ENCODE measurements around the gene PRR33.
"Not testable (repeated sequence)": the region's sequence is repeated elsewhere in the genome, so short reads cannot be mapped to it uniquely, and the experiment has no call there.

PRR33 gene

DNA sequence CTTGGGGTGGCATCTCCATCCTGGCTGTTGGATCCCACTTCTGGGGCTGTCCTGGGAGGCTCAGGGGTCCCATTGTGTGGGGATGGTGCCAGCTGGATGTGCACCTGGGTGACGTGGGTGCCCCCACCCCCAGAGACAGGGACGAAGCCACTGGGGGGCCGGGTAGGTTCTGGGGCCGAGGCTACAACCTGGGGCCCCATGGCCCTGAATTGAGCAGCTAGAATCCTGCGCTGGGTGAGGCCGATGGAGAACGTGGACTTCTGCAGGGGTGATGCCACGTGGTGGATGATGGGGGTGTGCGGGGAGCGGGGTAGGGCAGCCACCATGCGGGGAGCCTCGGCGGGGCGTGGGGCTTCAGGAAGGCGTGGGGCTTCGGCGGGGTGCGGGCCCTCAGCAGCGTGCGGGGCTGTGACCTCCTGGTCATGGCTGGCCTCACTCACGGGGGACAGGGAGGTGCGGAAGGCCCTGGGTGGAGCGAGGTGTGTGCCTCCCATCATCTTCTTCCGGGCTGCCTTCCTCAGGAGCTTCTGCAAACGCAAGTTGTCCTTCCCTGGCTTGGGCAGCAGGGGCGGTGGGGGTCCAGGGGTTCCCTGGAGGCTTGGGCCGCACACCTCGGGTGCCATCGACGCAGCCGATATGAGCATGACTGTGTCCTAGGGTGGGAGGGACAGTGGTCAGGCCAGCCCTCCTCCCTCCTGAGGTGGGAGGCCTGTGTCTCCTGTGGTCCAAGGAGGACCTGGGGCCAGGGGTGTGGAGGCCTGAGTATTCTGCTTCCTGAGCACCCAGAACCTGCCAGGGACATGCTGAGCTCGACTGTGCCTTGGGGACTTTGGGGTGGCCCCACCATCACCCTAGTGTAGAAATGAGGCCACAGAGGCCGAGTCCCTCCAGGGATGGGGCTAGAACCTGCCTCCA is 1.5 kb downstream of the PRR33 start:
- Histone ChIP-seq H3K9me3 (ENCODE audit: control insufficient read depth, insufficient read depth, low read length) (no peaks in the 10 kb centered on the region), H3K27me3 (ENCODE audit: control insufficient read depth, insufficient read depth, low read length) (no peaks in the 10 kb centered on the region), H3K9ac (ENCODE audit: low read depth, low read length) (no peak overlapping the region), H3K36me3 (ENCODE audit: control insufficient read depth, insufficient read depth, low read length) (no peaks in the 10 kb centered on the region), H3K4me1 (ENCODE audit: control insufficient read depth, insufficient read depth, low read length) (no peaks in the 10 kb centered on the region), H3K4me3 (ENCODE audit: low read depth, low read length) (no peak overlapping the region)

DNA sequence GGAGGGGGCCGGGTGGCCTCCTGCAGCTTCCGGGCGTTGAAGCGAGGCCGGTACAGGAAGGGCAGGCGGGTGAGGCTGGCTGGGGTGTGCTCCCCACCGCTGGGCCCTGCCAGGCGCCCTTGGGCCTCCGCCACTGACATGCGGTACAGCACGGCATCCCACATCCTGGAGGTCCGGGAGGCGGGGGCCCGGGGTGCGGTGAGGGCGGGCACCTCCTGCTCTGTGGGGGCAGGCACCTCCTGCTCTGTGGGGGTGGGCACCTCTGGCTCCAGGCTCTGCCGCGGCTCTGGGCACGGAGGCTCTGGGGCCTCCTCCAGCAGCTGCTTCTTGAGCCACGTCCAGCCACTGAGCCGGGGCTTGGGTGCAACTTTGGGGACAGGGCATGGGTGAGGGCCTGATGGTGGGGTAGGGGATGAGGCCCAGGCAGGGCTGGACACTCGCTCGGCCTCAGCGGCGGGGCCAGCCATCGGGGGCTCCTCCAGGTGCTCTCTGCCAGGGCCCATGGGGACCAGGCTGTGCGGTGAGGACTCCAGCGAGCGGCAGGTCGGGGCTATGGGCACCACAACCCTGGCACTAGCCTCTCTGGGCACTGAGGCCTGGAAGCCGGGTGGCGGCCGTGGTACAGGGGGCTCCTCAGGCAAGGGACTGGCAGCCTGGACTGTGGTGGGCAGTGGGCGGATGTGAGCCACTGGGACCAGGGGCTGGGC is 2.3 kb downstream of the PRR33 start:
- no peak overlapping the region for H3K9ac ChIP-seq (ENCODE audit: low read depth, low read length)

DNA sequence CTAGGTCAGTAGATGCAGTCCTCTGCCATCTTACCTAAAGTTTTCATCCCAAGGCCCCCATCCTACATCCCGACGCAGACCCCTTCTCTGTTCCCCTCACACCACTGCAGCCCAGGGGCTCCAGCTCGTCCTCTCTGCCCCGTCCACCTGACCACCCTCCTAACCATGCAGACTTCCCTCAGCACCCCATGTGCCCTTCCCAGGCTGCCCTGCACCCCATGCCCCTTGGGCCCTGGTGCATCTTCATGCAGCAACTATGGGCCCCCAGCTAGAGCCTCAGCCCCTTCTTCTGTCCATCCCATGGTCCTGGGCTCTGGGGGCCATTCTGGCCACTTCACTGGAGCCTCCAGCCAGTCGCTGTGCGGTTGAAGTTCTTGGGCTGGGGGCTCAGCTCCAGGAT is 2.9 kb downstream of the PRR33 start:
- H3K4me1 ChIP-seq (ENCODE audit: control insufficient read depth, insufficient read depth, low read length), result no peaks in the 10 kb centered on the region
- no peak overlapping the region for H3K9ac ChIP-seq (ENCODE audit: low read depth, low read length)
- H3K27me3 ChIP-seq (ENCODE audit: control insufficient read depth, insufficient read depth, low read length), result no peaks in the 10 kb centered on the region
- H3K9me3 ChIP-seq (ENCODE audit: control insufficient read depth, insufficient read depth, low read length), result no peaks in the 10 kb centered on the region
- H3K36me3 ChIP-seq (ENCODE audit: control insufficient read depth, insufficient read depth, low read length), result no peaks in the 10 kb centered on the region
- no peak overlapping the region for H3K4me3 ChIP-seq (ENCODE audit: low read depth, low read length)

More for the DNA sequence above, 2.3 kb downstream of the PRR33 start:
- Histone ChIP-seq H3K27me3 (ENCODE audit: control insufficient read depth, insufficient read depth, low read length) (no peaks in the 10 kb centered on the region), H3K4me1 (ENCODE audit: control insufficient read depth, insufficient read depth, low read length) (no peaks in the 10 kb centered on the region), H3K4me3 (ENCODE audit: low read depth, low read length) (no peak overlapping the region), H3K36me3 (ENCODE audit: control insufficient read depth, insufficient read depth, low read length) (no peaks in the 10 kb centered on the region), H3K9me3 (ENCODE audit: control insufficient read depth, insufficient read depth, low read length) (no peaks in the 10 kb centered on the region)

DNA sequence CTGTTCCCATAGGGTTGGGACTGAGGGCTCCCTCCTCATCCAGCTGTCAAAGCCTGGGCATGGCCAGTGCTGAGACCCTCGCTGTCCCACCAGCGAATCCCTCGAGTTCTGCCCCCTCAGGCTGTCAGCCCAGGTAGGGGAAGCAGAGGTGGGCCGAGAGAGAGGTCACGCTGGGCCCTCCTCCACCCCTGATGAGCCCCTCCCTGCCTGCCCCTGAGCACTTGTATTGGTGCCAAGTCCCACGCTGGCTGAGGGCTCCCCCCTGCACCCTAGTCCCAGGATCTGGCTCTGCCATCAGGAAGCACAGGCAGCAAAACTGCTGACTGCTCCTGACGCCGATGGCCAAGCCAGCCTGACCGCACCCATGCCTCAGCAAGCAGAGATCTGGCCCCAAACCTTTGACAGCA is 3.3 kb downstream of the PRR33 start:
- no peak overlapping the region for H3K9ac ChIP-seq (ENCODE audit: low read depth, low read length)
- H3K27me3 ChIP-seq (ENCODE audit: control insufficient read depth, insufficient read depth, low read length), result no peaks in the 10 kb centered on the region
- H3K9me3 ChIP-seq (ENCODE audit: control insufficient read depth, insufficient read depth, low read length), result no peaks in the 10 kb centered on the region
- no peaks in the 10 kb centered on the region for H3K4me1 ChIP-seq (ENCODE audit: control insufficient read depth, insufficient read depth, low read length)
- no peak overlapping the region for H3K4me3 ChIP-seq (ENCODE audit: low read depth, low read length)
- no peaks in the 10 kb centered on the region for H3K36me3 ChIP-seq (ENCODE audit: control insufficient read depth, insufficient read depth, low read length)

DNA sequence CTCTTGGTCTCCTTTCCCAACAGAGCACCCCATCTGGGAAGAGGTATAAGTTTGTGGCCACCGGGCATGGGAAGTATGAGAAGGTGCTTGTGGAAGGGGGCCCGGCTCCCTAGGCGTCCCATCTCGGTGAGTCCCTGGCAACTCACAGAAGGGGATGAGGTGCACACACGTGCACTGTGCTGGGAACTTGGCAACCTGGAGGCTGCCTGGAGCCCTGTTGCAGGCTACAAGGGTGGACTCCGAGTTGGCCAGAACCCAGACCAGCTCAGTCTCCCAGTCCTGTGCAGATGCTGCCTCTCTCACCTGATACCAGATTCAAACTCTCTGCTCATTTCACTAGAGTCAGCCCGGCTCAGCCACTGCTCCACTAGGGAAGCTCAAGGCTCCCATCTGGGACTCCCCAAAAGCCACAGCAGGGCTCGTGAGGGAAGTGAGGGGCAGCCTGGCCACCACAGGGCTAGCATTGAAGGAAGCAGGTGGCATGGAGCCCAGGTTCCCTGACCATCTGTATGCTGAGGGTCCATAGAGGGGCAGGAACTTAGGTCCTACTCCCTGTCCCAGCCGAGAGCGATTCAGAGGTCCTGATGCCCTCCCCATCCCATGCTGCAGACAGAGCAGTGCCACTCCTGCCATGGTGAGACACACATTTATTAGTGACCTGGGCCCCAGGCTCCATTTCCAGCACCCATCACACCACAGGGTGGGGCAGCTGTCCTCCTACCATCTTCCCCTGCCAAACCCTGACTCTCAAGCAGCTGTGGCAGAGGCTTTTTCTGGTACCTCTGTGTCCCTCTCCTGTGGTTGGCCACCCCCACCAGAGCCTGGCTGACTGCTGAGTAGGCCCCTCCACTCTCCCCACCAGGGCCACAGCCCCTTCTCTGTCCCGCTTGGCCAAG is 4.0 kb downstream of the PRR33 start:
- Histone ChIP-seq H3K4me1 (ENCODE audit: control insufficient read depth, insufficient read depth, low read length) (no peaks in the 10 kb centered on the region), H3K9ac (ENCODE audit: low read depth, low read length) (no peak overlapping the region), H3K36me3 (ENCODE audit: control insufficient read depth, insufficient read depth, low read length) (no peaks in the 10 kb centered on the region), H3K9me3 (ENCODE audit: control insufficient read depth, insufficient read depth, low read length) (no peaks in the 10 kb centered on the region), H3K27me3 (ENCODE audit: control insufficient read depth, insufficient read depth, low read length) (no peaks in the 10 kb centered on the region), H3K4me3 (ENCODE audit: low read depth, low read length) (no peak overlapping the region)

DNA sequence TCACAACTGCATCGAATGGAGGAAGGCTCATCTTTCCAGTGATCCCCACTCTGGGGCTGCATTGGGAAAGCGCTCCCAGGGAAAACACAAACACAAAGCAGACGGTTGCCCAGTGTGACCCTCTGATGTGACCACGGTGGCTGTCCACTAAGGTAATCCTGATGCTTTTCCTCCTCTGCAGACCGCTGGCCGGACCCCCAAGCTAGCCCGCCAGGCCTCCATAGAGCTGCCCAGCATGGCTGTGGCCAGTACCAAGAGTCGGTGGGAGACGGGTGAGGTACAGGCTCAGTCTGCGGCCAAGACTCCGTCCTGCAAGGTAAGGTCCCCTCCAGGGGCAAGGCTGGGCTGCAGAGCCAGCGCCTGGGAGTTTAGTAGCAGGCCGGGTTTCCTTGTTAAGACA is 5.1 kb downstream of the PRR33 start:
- H3K4me3 ChIP-seq (ENCODE audit: low read depth, low read length); H3K9ac ChIP-seq (ENCODE audit: low read depth, low read length); H3K27me3 ChIP-seq (ENCODE audit: control insufficient read depth, insufficient read depth, low read length); H3K36me3 ChIP-seq (ENCODE audit: control insufficient read depth, insufficient read depth, low read length); H3K9me3 ChIP-seq (ENCODE audit: control insufficient read depth, insufficient read depth, low read length); H3K4me1 ChIP-seq (ENCODE audit: control insufficient read depth, insufficient read depth, low read length): not testable (repeated sequence)

DNA sequence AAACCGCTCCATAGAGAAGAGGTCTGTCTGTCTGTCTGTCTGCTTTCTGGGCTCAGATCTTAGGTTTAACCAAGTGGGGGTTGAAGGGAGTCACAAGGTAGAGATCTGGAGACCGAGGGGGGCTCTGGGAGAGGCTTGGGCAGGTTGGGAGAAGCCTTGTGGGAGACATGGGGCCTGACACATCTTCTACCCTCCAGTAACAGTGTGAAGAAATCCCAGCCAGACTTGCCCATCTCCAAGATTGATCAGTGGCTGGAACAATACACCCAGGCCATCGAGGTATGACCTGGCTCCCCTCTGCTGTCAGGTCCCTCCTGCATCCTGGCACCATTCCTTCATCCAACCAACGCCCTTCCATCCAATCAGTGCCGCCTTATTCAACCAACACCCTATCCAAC is 7.4 kb downstream of the PRR33 start:
- Histone ChIP-seq H3K9ac (ENCODE audit: low read depth, low read length) (no peak overlapping the region), H3K4me1 (ENCODE audit: control insufficient read depth, insufficient read depth, low read length) (no peaks in the 10 kb centered on the region), H3K4me3 (ENCODE audit: low read depth, low read length) (no peak overlapping the region), H3K36me3 (ENCODE audit: control insufficient read depth, insufficient read depth, low read length) (no peaks in the 10 kb centered on the region), H3K27me3 (ENCODE audit: control insufficient read depth, insufficient read depth, low read length) (no peaks in the 10 kb centered on the region), H3K9me3 (ENCODE audit: control insufficient read depth, insufficient read depth, low read length) (no peaks in the 10 kb centered on the region)

DNA sequence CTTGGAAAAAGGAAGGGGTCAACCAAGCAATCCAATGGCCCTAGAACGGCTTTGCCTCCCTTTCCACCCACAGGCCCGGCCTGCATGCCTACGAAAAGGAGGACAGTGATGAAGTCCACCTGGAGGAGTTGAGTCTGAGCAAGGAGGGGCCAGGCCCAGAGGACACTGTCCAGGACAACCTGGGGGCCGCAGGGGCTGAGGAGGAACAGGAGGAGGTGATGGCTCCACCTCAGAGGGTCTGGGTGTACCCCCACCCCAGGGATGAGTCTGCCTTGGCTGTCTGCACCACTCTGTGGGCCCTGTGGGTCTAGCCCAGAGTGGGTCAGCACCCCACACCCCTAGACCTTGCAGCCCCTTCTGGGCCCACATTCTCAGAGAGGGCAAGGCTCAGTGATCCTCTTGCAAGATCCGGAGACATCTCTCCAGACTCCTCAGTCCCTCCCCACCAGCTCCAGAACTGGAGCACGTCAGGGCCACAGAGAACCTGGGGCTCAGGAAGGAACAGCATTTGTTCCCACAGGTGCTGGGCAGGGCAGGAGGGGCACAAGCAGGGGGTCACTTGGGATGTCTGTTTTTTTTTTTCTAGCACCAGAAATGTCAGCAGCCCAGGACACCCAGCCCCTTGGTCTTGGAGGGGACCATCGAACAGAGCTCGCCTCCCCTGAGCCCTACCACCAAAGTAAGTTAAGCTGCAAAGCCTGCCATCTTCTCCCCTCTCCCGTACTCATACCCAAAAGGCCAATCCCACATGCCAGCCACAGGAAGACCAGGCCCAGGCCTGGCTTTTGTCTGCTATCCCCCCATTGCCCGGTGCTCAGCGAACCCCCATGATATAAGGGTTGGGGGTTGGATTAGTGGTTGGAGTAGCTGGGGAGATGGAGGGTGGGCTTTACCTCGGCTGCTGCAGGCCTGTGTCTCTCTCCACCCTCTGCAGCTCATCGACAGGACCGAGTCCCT is 8.1 kb downstream of the PRR33 start:
- H3K4me3 ChIP-seq (ENCODE audit: low read depth, low read length), result no peak overlapping the region
- H3K27me3 ChIP-seq (ENCODE audit: control insufficient read depth, insufficient read depth, low read length), result no peaks in the 10 kb centered on the region
- no peaks in the 10 kb centered on the region for H3K4me1 ChIP-seq (ENCODE audit: control insufficient read depth, insufficient read depth, low read length)
- no peak overlapping the region for H3K9ac ChIP-seq (ENCODE audit: low read depth, low read length)
- H3K36me3 ChIP-seq (ENCODE audit: control insufficient read depth, insufficient read depth, low read length), result no peaks in the 10 kb centered on the region
- H3K9me3 ChIP-seq (ENCODE audit: control insufficient read depth, insufficient read depth, low read length), result no peaks in the 10 kb centered on the region

DNA sequence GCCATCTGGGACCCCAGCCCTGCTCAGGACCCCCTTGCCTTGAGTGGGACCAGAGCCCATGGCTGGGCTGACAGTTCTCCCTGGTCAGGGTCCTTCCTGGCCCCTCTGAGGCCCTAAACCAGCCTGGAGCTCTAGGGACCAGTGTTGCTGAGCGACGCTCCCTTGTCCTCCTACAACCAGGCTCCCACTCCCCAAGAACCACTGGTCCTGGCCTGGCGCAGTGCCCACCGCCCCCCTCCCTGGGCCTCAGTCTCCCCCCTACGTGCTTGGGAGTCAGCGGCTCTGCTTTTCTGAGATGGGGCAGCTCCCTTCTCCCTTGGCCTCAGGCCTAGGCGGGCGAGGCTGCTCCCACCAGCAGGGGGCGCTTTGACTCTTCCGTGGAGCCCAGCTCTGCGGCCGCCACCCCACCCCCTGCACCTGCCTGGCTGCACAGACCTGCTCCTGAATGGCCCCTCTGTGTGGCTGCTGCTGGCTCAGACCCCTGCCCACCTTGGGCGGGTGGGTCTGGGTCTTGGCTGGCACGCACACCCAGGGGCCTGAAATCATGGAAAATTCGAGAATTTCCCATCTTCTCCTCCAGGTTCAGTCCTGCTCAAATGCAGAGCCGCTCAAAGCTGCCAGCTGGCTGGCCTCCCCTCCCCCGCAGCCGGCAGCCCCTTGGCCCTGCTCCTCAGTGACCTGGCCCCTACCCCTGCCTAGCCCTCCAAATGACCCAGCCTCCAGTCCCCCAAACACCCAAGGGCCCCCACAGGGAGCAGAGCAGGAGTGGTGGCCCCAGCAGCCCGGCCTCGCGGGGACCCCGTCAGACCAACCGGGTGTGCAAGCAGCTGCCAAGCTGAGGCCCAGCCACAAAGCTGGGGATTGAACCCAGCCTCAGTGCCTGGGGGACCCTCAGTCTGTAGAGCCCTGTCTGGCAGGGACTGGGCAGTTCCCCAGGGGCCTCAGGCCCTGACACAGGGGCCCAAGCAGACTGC is 9.1 kb downstream of the PRR33 start:
- Histone ChIP-seq H3K27me3 (ENCODE audit: control insufficient read depth, insufficient read depth, low read length) (no peaks in the 10 kb centered on the region), H3K36me3 (ENCODE audit: control insufficient read depth, insufficient read depth, low read length) (no peaks in the 10 kb centered on the region), H3K9me3 (ENCODE audit: control insufficient read depth, insufficient read depth, low read length) (no peaks in the 10 kb centered on the region), H3K4me1 (ENCODE audit: control insufficient read depth, insufficient read depth, low read length) (no peaks in the 10 kb centered on the region), H3K9ac (ENCODE audit: low read depth, low read length) (peak overlapping the region; percentile 54), H3K4me3 (ENCODE audit: low read depth, low read length) (no peak overlapping the region)

Data from iPS-15b (cell line).